ENCODE results near the gene ZNF304. TPM values are rescaled to one million over a fixed set of nuclear protein-coding genes. Genes with fewer than 3 reads are reported as not detected.

The ZNF304 gene
- total RNA-seq, 1 experiment from 2014 or later, result 11.0 TPM

DNA sequence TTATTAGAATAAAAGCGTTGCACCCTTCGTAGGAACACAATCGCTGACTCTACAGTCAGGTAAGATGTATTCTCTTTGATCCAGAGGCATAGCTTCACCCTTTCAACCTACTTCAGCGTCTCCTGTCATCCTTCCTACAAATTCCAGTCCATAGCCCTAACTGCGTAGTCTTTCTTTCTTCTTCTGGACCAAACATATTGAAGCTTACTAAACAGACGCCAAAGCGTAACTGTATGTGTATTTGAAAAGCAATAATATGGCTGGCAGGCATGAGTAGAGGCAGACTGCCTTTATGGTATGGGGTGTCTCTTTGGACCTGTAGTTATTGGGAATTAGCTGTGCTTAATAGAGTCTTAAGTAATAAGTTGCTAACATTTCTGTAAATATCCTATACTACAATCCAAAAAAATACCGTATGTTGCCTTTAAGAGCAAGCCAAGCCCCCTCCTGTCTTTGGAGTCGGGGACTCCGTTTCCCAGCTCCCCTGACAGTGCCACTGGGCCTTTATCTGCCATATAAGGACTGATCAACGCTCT lies 38.2 kb downstream of the ZNF304 start:
- Histone ChIP-seq H3K27me3 (replicated peaks; ENCODE audit: insufficient read depth, low read depth, low read length, poor library complexity) (no peaks in the 10 kb centered on the region), H3K4me3 (ENCODE audit: low read depth, low read length, poor library complexity, severe bottlenecking) (peak overlapping the region; percentile 74), H3K36me3 (ENCODE audit: insufficient read depth, low read length, poor library complexity, severe bottlenecking) (peaks cover 5% of the 10 kb centered on the region), H3K9me3 (ENCODE audit: low read depth, low read length, poor library complexity, severe bottlenecking) (no peaks in the 10 kb centered on the region), H3K27ac (ENCODE audit: low read depth, low read length, poor library complexity, severe bottlenecking) (peak overlapping the region; percentile 91), H3K4me1 (ENCODE audit: insufficient read depth, low read length, poor library complexity, severe bottlenecking) (no peaks in the 10 kb centered on the region)
- TF ChIP-seq EZH2 (IDR thresholded peaks at IDR 0.05; ENCODE audit: borderline replicate concordance, low read depth, low read length, poor library complexity, severe bottlenecking), result no peak
- TF ChIP-seq, protein P1, sequence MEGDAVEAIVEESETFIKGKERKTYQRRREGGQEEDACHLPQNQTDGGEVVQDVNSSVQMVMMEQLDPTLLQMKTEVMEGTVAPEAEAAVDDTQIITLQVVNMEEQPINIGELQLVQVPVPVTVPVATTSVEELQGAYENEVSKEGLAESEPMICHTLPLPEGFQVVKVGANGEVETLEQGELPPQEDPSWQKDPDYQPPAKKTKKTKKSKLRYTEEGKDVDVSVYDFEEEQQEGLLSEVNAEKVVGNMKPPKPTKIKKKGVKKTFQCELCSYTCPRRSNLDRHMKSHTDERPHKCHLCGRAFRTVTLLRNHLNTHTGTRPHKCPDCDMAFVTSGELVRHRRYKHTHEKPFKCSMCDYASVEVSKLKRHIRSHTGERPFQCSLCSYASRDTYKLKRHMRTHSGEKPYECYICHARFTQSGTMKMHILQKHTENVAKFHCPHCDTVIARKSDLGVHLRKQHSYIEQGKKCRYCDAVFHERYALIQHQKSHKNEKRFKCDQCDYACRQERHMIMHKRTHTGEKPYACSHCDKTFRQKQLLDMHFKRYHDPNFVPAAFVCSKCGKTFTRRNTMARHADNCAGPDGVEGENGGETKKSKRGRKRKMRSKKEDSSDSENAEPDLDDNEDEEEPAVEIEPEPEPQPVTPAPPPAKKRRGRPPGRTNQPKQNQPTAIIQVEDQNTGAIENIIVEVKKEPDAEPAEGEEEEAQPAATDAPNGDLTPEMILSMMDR (conservative IDR thresholded peaks at IDR 0.05; ENCODE audit: low read depth, low read length), result no peak
- POLR2A ChIA-PET (ENCODE audit: low non-redundant PET), result no interaction called here
- intact Hi-C loops (cut with micrococcal nuclease; ENCODE audit: unreplicated experiment), result loop anchor here (2.0 kb wide), 1 partner anchor 26 kb away; the partner anchor contains the start of genes TRAPPC2B and ZNF547
- no peak for DNase-seq (ENCODE audit: low spot score)
- CTCF ChIA-PET, result interaction anchor here (0.6 to 1.4 kb wide), 3 partner anchors 22 to 288 kb away, joined by 3 to 4 read pairs (median 3); partner anchors contain the start of genes TRAPPC2B and ZNF547
- no TSS peak for BruUV-seq (replicated peaks)

DNA sequence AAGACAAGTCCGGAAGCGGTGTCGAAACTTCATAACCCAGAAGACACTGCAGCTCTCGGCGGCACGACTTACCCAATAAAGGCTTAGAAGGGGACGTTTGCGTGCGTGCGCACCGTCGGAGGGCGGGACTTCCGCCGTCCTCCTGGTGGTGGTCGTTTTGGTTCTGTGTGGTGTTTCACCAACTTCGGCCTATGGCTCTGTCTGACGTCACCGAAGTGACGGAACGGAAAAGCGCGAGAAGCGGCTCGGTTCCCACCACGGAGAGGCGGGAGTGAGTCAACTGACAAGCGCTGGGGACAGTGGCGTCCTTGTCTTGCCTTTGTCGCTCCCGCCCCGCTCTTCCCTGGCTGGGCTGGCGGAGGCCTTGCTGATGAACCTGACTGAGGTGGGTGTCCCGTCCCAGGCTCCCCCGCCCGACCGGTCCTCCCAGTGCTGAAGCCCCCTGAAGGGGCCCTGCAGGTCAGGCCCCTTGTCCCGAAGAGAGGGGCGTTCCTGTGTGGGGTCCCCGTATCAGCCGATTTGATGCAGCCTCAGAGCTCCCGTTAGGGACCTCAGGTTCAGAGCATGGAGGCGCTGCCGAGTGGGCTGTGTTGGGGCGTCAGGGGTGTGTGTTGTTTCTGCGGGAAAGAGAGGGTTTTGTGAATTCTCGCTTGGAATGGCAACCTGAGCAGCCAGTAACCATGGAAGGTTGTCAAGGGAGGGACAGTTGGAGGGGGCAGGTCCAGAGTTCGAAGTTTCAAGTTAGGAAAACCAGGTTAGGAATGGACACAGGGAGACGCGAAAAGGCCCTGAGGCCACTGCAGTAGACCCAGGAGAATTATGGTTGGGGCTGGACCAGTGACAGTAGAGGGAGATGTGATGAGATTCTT lies 38.9 kb downstream of the ZNF304 start, which contains the start of gene ZNF548:
Gene ZNF548, plus strand, starts transcription at position 125 of the 869 bp plus-strand sequence. Its CDS starts 246 bp downstream, at position 371.
- Histone ChIP-seq H3K27me3 (replicated peaks; ENCODE audit: insufficient read depth, low read depth, low read length, poor library complexity) (no peaks in the 10 kb centered on the region), H3K9me3 (ENCODE audit: low read depth, low read length, poor library complexity, severe bottlenecking) (no peaks in the 10 kb centered on the region), H3K27ac (ENCODE audit: low read depth, low read length, poor library complexity, severe bottlenecking) (peak within 1 kb of the TSS; percentile 91), H3K4me1 (ENCODE audit: insufficient read depth, low read length, poor library complexity, severe bottlenecking) (no peaks in the 10 kb centered on the region), H3K36me3 (ENCODE audit: insufficient read depth, low read length, poor library complexity, severe bottlenecking) (peaks cover 9% of the 10 kb centered on the region), H3K4me3 (ENCODE audit: low read depth, low read length, poor library complexity, severe bottlenecking) (peak within 1 kb of the TSS; percentile 74)
- peak; percentile 100 for DNase-seq (ENCODE audit: low spot score)
- ChIA-PET CTCF (interaction anchor here (0.6 to 1.4 kb wide), 3 partner anchors 23 to 288 kb away, joined by 3 to 4 read pairs (median 3); partner anchors contain the start of genes TRAPPC2B and ZNF547), POLR2A (ENCODE audit: low non-redundant PET) (no interaction called here)
- BruUV-seq (replicated peaks), result TSS peak; percentile 68
- TF ChIP-seq, protein P1 (conservative IDR thresholded peaks at IDR 0.05; ENCODE audit: low read depth, low read length), result peak; percentile 48
- TF ChIP-seq EZH2 (IDR thresholded peaks at IDR 0.05; ENCODE audit: borderline replicate concordance, low read depth, low read length, poor library complexity, severe bottlenecking), result no peak
- intact Hi-C loops (cut with micrococcal nuclease; ENCODE audit: unreplicated experiment), result loop anchor here (2.0 kb wide), 1 partner anchor 27 kb away; the partner anchor contains the start of genes TRAPPC2B and ZNF547

DNA sequence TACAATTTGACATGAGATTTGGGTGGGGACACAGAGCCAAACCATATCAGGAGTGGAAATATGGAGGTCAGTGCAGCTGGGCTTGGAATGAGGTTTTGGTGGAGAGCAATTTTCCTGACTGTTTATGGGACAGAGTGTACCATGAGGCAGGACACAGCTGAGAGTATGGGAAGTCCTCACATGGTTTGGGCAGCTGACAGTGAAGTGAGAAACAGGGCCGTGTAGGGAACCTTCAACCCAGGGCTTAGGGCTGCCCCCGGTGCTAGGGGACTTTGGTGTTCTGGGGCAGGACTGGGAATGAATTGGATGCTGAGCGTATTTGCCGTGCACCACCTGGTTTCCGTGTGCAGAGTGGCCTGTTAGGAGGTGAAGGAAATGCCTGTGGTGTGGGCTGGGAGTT lies 44.6 kb downstream of the ZNF304 start:
- ChIA-PET POLR2A (ENCODE audit: low non-redundant PET) (no interaction called here), CTCF (no interaction called here)
- no peak for TF ChIP-seq EZH2 (IDR thresholded peaks at IDR 0.05; ENCODE audit: borderline replicate concordance, low read depth, low read length, poor library complexity, severe bottlenecking)
- TF ChIP-seq, protein P1 (conservative IDR thresholded peaks at IDR 0.05; ENCODE audit: low read depth, low read length), result no peak

More for the DNA sequence above, 44.6 kb downstream of the ZNF304 start:
- H3K9me3 ChIP-seq (ENCODE audit: low read depth, low read length, poor library complexity, severe bottlenecking), result peaks cover 19% of the 10 kb centered on the region
- H3K27ac ChIP-seq (ENCODE audit: low read depth, low read length, poor library complexity, severe bottlenecking), result no peak overlapping the region
- no peak overlapping the region for H3K4me3 ChIP-seq (ENCODE audit: low read depth, low read length, poor library complexity, severe bottlenecking)
- H3K27me3 ChIP-seq (replicated peaks; ENCODE audit: insufficient read depth, low read depth, low read length, poor library complexity), result no peaks in the 10 kb centered on the region
- H3K4me1 ChIP-seq (ENCODE audit: insufficient read depth, low read length, poor library complexity, severe bottlenecking), result no peaks in the 10 kb centered on the region
- BruUV-seq (replicated peaks), result no TSS peak
- DNase-seq (ENCODE audit: low spot score), result no peak
- intact Hi-C loops (cut with micrococcal nuclease; ENCODE audit: unreplicated experiment), result no loop called here
- H3K36me3 ChIP-seq (ENCODE audit: insufficient read depth, low read length, poor library complexity, severe bottlenecking), result peaks cover 43% of the 10 kb centered on the region

Data from A673 (cell line).